Neutrophil (primary cell): Measurements from ENCODE around the gene ATF7IP.
A peak's percentile ranks its signal among the peaks of the same experiment; 100 is the strongest.

ENCODE experiments used
- H3K27ac ChIP-seq: fragments of 200-600 bp; sonication (generic); 2 replicates; pipeline ENCODE4 v1.5.1; 2016; ENCODE audit warnings: mild to moderate bottlenecking, moderate library complexity
- H3K27me3 ChIP-seq: fragments of 200-600 bp; sonication (generic); 2 replicates; pipeline ENCODE4 v1.6.0; 2016; ENCODE audit warnings: mild to moderate bottlenecking
- H3K36me3 ChIP-seq: fragments of 200-600 bp; sonication (generic); 2 replicates; pipeline ENCODE4 v1.5.1; 2017
- H3K4me1 ChIP-seq, 2 experiments: fragments of 200-600 bp in 1 of 2; sonication (generic) in 1 of 2; 1 replicate in 1 of 2; 2 replicates in 1 of 2; pipeline versions ENCODE4 v1.5.1 to v1.6.1; 2013 to 2016; ENCODE audit warnings: low read depth in 1 of 2, low read length in 1 of 2, mild to moderate bottlenecking in 1 of 2, moderate library complexity in 1 of 2; ENCODE audit not compliant: control insufficient read depth in 1 of 2, insufficient read depth in 1 of 2
- H3K4me3 ChIP-seq, 2 experiments: fragments of 200-600 bp in 1 of 2; sonication (generic) in 1 of 2; 1 replicate in 1 of 2; 2 replicates in 1 of 2; pipeline ENCODE4 v1.5.1; 2013 to 2016; ENCODE audit warnings: low read depth in 1 of 2, low read length in 1 of 2, mild to moderate bottlenecking in 1 of 2, moderate library complexity in 1 of 2
- H3K9me3 ChIP-seq: fragments of 200-600 bp; sonication (generic); 2 replicates; pipeline ENCODE4 v1.5.1; 2016
- CTCF ChIP-seq: fragments of 200-600 bp; sonication (generic); IDR thresholded peaks from 2 replicates; pipeline ENCODE4 v1.5.1; 2016; ENCODE audit warnings: antibody characterized with exemption

The ATF7IP gene

GRCh38 chr12:14510574-14510973, 145.1 kb downstream of the ATF7IP start:
- Histone ChIP-seq H3K9me3 (no peaks in the 10 kb centered on the region), H3K4me3 (no peak overlapping the region), H3K36me3 (peaks cover 94% of the 10 kb centered on the region), H3K27me3 (no peaks in the 10 kb centered on the region), H3K27ac (peak overlapping the region; percentile 37), H3K4me1 (no peaks in the 10 kb centered on the region)
- no peak for TF ChIP-seq CTCF

GRCh38 chr12:14514154-14514842, 148.8 kb downstream of the ATF7IP start:
- no peaks in the 10 kb centered on the region for H3K27me3 ChIP-seq
- H3K9me3 ChIP-seq, result no peaks in the 10 kb centered on the region
- peaks cover 0 to 4% of the 10 kb centered on the region in 2 experiments for H3K4me1 ChIP-seq
- H3K27ac ChIP-seq, result peak overlapping the region; percentile 35
- H3K4me3 ChIP-seq, result no peak overlapping the region
- TF ChIP-seq CTCF, result peak; percentile 12
- peaks cover 90% of the 10 kb centered on the region for H3K36me3 ChIP-seq

GRCh38 chr12:14514946-14515345, 149.5 kb downstream of the ATF7IP start:
- Histone ChIP-seq H3K4me1 (peaks cover 0 to 11% of the 10 kb centered on the region in 2 experiments), H3K4me3 (no peak overlapping the region), H3K36me3 (peaks cover 87% of the 10 kb centered on the region), H3K27ac (peak overlapping the region; percentile 18), H3K27me3 (no peaks in the 10 kb centered on the region), H3K9me3 (no peaks in the 10 kb centered on the region)
- TF ChIP-seq CTCF, result no peak

- no peak for TF ChIP-seq CTCF
- Histone ChIP-seq H3K4me3 (no peak overlapping the region), H3K4me1 (peaks cover 0 to 15% of the 10 kb centered on the region in 2 experiments), H3K9me3 (no peaks in the 10 kb centered on the region), H3K27me3 (no peaks in the 10 kb centered on the region), H3K27ac (no peak overlapping the region), H3K36me3 (peaks cover 65% of the 10 kb centered on the region)
Measured at GRCh38 chr12:14521822-14522221, 156.3 kb downstream of the ATF7IP start.

- Histone ChIP-seq H3K9me3 (no peaks in the 10 kb centered on the region), H3K4me3 (no peak overlapping the region), H3K27ac (peak overlapping the region; percentile 0), H3K4me1 (peaks cover 15% of the 10 kb centered on the region in 2 experiments), H3K27me3 (no peaks in the 10 kb centered on the region), H3K36me3 (peaks cover 40% of the 10 kb centered on the region)
- no peak for TF ChIP-seq CTCF
Measured at GRCh38 chr12:14525964-14526363, 160.5 kb downstream of the ATF7IP start.
